CD14-positive monocyte (primary cell): ENCODE measurements around the gene HSF2. TPM values are rescaled to one million over a fixed set of nuclear protein-coding genes. Genes with fewer than 3 reads are reported as not detected.

Experiments
- DNase-seq, 3 donors: peaks; one replicate each; pipeline ENCODE4 v3.0.0-alpha.2; 2011 to 2022
- H2AFZ ChIP-seq: 2 replicates; pipeline ENCODE4 v1.6.0; 2012; ENCODE audit warnings: mild to moderate bottlenecking, low read depth, low read length, inconsistent platforms; ENCODE audit not compliant: insufficient read depth, poor library complexity, severe bottlenecking
- H3K27ac ChIP-seq, 2 donors: 1 replicate in 1 of 2; 2 replicates in 1 of 2; pipeline ENCODE4 v1.5.1; 2012 to 2013; ENCODE audit warnings: low read length in 2 of 2, control low read depth in 1 of 2, inconsistent platforms in 1 of 2, low read depth in 1 of 2, mild to moderate bottlenecking in 1 of 2
- H3K27me3 ChIP-seq, 2 donors: one replicate each; pipeline versions ENCODE4 v1.6.0 to v1.6.1; 2011 to 2013; ENCODE audit warnings: low read length in 2 of 2; ENCODE audit not compliant: control insufficient read depth in 2 of 2, insufficient read depth in 2 of 2
- H3K36me3 ChIP-seq, 2 donors: replicated peaks in 1 of 2; 1 replicate in 1 of 2; 2 replicates in 1 of 2; pipeline versions ENCODE4 v1.5.1 to v1.6.1; 2012 to 2013; ENCODE audit warnings: low read length in 2 of 2, control low read depth in 1 of 2, inconsistent platforms in 1 of 2, mild to moderate bottlenecking in 1 of 2; ENCODE audit not compliant: insufficient read depth in 2 of 2, control insufficient read depth in 1 of 2
- H3K4me1 ChIP-seq, 2 donors: 1 replicate in 1 of 2; 2 replicates in 1 of 2; pipeline versions ENCODE4 v1.5.1 to v1.6.1; 2012 to 2013; ENCODE audit warnings: low read length in 2 of 2, control low read depth in 1 of 2, inconsistent platforms in 1 of 2, mild to moderate bottlenecking in 1 of 2, moderate library complexity in 1 of 2; ENCODE audit not compliant: insufficient read depth in 2 of 2, control insufficient read depth in 1 of 2
- H3K4me2 ChIP-seq: replicated peaks from 2 replicates; pipeline ENCODE3; 2012; ENCODE audit warnings: low read length, moderate library complexity, mild to moderate bottlenecking; ENCODE audit not compliant: poor library complexity, severe bottlenecking; ENCODE audit errors: extremely low read depth
- H3K4me3 ChIP-seq, 3 experiments: fragments of 200-600 bp in 1 of 3; sonication (generic) in 1 of 3; replicated peaks in 1 of 3; 1 replicate in 2 of 3; 2 replicates in 1 of 3; pipeline ENCODE4 v1.5.1; 2011 to 2013; ENCODE audit warnings: low read length in 3 of 3, mild to moderate bottlenecking in 3 of 3, control low read depth in 2 of 3, low read depth in 2 of 3, inconsistent platforms in 1 of 3, moderate library complexity in 1 of 3
- H3K79me2 ChIP-seq: 2 replicates; pipeline ENCODE4 v1.6.0; 2012; ENCODE audit warnings: mild to moderate bottlenecking, control low read depth, inconsistent platforms, low read length, moderate library complexity; ENCODE audit not compliant: insufficient read depth
- H3K9ac ChIP-seq: 2 replicates; pipeline ENCODE4 v1.6.0; 2017; ENCODE audit warnings: low read length, mild to moderate bottlenecking; ENCODE audit not compliant: insufficient read depth, poor library complexity, severe bottlenecking
- H3K9me3 ChIP-seq, 2 donors: replicated peaks in 1 of 2; 1 replicate in 1 of 2; 2 replicates in 1 of 2; pipeline versions ENCODE4 v1.5.1 to v1.6.1; 2012 to 2013; ENCODE audit warnings: low read length in 2 of 2, control low read depth in 1 of 2; ENCODE audit not compliant: control insufficient read depth in 1 of 2, insufficient read depth in 1 of 2
- H4K20me1 ChIP-seq: 2 replicates; pipeline ENCODE4 v1.6.0; 2012; ENCODE audit warnings: mild to moderate bottlenecking, low read length, control low read depth, moderate library complexity; ENCODE audit not compliant: insufficient read depth
- H3K27ac Mint-ChIP-seq, 7 donors: one replicate each; pipeline ENCODE4 v1.8.0; 2020; ENCODE audit warnings: mild to moderate bottlenecking in 7 of 7, mixed read lengths in 7 of 7, moderate library complexity in 6 of 7, inconsistent platforms in 2 of 7
- H3K27me3 Mint-ChIP-seq, 3 donors: one replicate each; pipeline ENCODE4 v1.8.0; 2021 to 2022; ENCODE audit warnings: low read depth in 3 of 3, mild to moderate bottlenecking in 3 of 3, mixed read lengths in 3 of 3, moderate library complexity in 3 of 3, inconsistent platforms in 1 of 3
- H3K36me3 Mint-ChIP-seq, 2 donors: one replicate each; pipeline ENCODE4 v1.8.0; 2020; ENCODE audit warnings: mixed read lengths in 2 of 2, inconsistent platforms in 1 of 2, mild to moderate bottlenecking in 1 of 2
- H3K4me1 Mint-ChIP-seq: one replicate; pipeline ENCODE4 v1.8.0; 2020; ENCODE audit warnings: mild to moderate bottlenecking, mixed read lengths
- H3K4me3 Mint-ChIP-seq, 2 donors: one replicate each; pipeline ENCODE4 v1.8.0; 2020; ENCODE audit warnings: mild to moderate bottlenecking in 2 of 2, mixed read lengths in 2 of 2, moderate library complexity in 1 of 2
- H3K9me3 Mint-ChIP-seq, 7 donors: one replicate each; pipeline ENCODE4 v1.8.0; 2020 to 2022; ENCODE audit warnings: mixed read lengths in 7 of 7, mild to moderate bottlenecking in 6 of 7, moderate library complexity in 6 of 7, inconsistent platforms in 2 of 7
- CTCF ChIP-seq: fragments of 200-600 bp; IDR thresholded peaks from one replicate; pipeline ENCODE4 v1.8.0; 2022; ENCODE audit warnings: antibody characterized with exemption, mild to moderate bottlenecking
- WGBS: methylation state at CpG from one replicate; pipeline ENCODE4 v1.1.5; 2013; ENCODE audit warnings: missing lambda C conversion rate; ENCODE audit not compliant: insufficient coverage; 5-methylcytosine and 5-hydroxymethylcytosine counted together
- intact Hi-C, 2 donors: fragments of 100-400 bp; cut with micrococcal nuclease; formaldehyde crosslinking; loops; one replicate each; pipeline versions ENCODE4 v1.15.0 to v1.15.1; 2023
- polyA plus RNA-seq, 3 donors: library from polyadenylated mRNA; depleted of rRNA in 1 of 3; unstranded in 2 of 3; stranded (reverse) in 1 of 3; fragments of 300-500 nt in 2 of 3; fragments of >200 nt in 1 of 3; fragmentation: Illumina TruSeq in 2 of 3; gene quantifications; 1 replicate in 2 of 3; 2 replicates in 1 of 3; pipeline ENCODE4 v1.2.3, GENCODE V29; 2012 to 2021

The HSF2 gene
- polyA plus RNA-seq, 3 donors: 2.3 to 8.8 (median 2.6) TPM

- Mint-ChIP-seq H3K4me1 (no peaks in the 10 kb centered on the region), H3K36me3 (peaks cover 67 to 88% of the 10 kb centered on the region in 2 donors), H3K27ac (no peak overlapping the region), H3K27me3 (no peaks in the 10 kb centered on the region), H3K4me3 (no peak overlapping the region), H3K9me3 (peaks cover 6 to 19% (median 13%) of the 10 kb centered on the region in 7 donors)
- WGBS: no CpG with 5 or more reads among the region's 1 CpG
- Histone ChIP-seq H3K4me1 (no peaks in the 10 kb centered on the region), H3K36me3 (peaks cover 59 to 89% of the 10 kb centered on the region in 2 donors), H3K4me2 (no peak overlapping the region), H2AFZ (no peak overlapping the region), H3K9ac (no peak overlapping the region), H3K9me3 (peaks cover 6 to 14% of the 10 kb centered on the region in 2 donors), H3K27ac (no peak overlapping the region), H3K79me2 (no peaks in the 10 kb centered on the region), H3K4me3 (no peak overlapping the region), H4K20me1 (peaks cover 29% of the 10 kb centered on the region), H3K27me3 (no peaks in the 10 kb centered on the region)
- intact Hi-C loops: no loop called here
- no peak for TF ChIP-seq CTCF
- DNase-seq: no peak
These were observed 39.5 kb downstream of the HSF2 start for GRCh38 chr6:122438975-122439374.

GRCh38 chr6:122445274-122445673, 45.8 kb downstream of the HSF2 start:
- Histone ChIP-seq H3K79me2 (no peaks in the 10 kb centered on the region), H3K4me2 (no peak overlapping the region), H3K27ac (no peak overlapping the region), H3K4me1 (no peaks in the 10 kb centered on the region), H3K27me3 (no peaks in the 10 kb centered on the region), H3K4me3 (no peak overlapping the region), H3K9ac (no peak overlapping the region), H3K9me3 (no peaks in the 10 kb centered on the region), H4K20me1 (peaks cover 74% of the 10 kb centered on the region), H3K36me3 (peaks cover 84 to 98% of the 10 kb centered on the region in 2 donors), H2AFZ (no peak overlapping the region)
- intact Hi-C loops: no loop called here
- Mint-ChIP-seq H3K27me3 (no peaks in the 10 kb centered on the region), H3K27ac (no peak overlapping the region), H3K4me1 (no peaks in the 10 kb centered on the region), H3K36me3 (peaks cover 66 to 85% of the 10 kb centered on the region in 2 donors), H3K9me3 (peaks cover 0 to 3% (median under 1%) of the 10 kb centered on the region in 7 donors), H3K4me3 (no peak overlapping the region)
- no peak for DNase-seq
- no peak for TF ChIP-seq CTCF
- no CpG with 5 or more reads among the region's 1 CpG for WGBS
